SKM-1 treated with dmso at 0.1 percent for 144 hours (cell line): ENCODE results near the gene DLX5.
A peak's percentile ranks its signal among the peaks of the same experiment; 100 is the strongest.
"Not testable (repeated sequence)": the region's sequence is repeated elsewhere in the genome, so short reads cannot be mapped to it uniquely, and the experiment has no call there.

Experiments used
- DNase-seq: peaks from one replicate; lab custom pipeline; 2025; ENCODE audit not compliant: unreplicated experiment; lab: John Stamatoyannopoulos, UW

The DLX5 gene

DNA sequence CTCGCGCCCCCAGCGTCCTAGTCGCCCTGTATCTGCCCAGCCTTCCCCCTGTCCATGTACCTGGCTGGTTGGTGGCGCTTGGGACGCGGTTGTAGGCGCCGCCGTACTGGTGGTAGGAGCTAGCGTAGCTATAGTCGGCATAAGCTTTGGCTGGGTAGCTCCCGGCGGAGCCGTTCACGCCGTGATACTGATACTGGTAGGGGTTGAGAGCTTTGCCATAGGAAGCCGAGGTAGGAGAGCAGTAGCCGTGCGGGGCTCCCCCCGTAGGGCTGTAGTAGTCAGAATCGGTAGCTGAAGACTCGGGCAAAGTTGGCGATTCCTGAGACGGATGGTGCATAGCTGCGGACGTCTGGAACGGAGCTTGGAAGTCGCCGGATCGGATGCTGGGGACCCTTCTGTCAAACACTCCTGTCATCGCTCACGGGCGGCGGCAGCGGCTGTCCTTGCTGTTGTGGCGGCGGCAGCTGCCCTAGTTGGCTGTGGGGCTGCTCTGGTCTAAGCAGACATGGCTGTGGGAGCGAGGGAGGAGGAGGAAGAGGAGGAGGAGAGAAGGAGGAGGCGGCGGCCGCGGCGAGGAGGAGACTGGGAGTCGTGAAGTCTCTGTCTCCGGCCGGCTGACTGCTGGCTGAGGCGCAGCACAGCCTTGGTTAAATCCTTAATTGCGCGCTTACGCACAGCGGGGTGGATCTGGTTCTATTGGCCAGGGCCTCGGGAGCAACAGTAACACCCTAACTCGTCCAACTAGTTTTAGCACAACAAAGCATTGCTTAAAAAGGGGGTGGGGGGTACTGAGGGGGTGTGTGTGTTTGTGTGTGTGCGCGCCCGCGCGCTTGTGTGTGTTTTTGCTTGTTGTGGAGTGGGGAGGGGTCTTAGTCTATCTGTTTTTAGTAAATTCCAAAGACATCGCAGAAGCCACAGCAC, at the start of gene DLX5:
Gene DLX5, minus strand, starts transcription at position 623 of the 921 bp plus-strand sequence. Its CDS starts 208 bp downstream, at position 415.
- DNase-seq, result no peak

DNA sequence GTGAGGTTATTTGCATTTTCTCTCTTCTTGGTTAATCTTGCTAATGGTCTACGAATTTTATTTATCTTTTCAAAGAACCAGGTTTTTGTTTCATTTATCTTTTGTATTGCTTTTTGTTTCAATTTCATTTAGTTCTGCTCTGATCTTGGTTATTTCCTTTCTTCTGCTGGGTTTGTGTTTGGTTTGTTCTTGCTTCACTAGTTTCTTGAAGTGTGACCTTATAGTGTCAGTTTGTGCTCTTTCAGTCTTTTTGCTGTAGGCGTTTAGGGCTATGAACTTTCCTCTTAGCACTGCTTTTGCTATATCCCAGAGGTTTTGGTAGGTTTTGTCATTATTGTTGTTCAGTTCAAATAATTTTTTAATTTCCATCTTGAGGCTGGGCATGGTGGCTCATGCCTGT, 47.4 kb upstream of the DLX5 start:
- not testable (repeated sequence) for DNase-seq

DNA sequence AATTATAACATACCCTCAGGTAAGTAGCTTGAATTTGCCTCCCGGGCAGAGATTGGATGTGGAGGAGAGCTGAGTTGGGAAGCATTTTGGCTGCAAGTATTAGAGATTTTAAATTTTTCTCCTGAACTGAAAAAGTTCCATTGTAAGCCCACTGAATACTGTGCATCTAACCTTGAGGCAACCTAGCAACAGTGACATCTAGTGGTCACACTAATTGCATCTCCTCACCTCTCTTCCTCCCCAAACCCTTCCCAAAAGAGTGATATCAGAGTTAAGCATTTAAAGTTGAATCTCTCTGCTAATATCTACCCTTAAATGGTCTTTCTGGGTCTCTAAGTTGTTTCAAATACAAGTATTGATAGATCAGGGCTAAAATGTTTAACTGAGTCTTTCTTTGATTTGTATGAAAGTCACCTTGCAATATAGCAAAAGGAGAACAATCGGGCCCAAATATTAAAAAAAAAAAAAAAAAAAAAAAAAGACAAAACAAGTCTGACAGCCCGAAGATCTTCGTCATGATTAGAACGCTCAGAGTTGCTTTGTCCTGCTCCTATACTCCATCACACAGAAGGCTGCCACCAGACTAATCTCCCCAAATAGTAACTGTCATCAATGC, 40.4 kb upstream of the DLX5 start:
- DNase-seq, result peak; percentile 29

DNA sequence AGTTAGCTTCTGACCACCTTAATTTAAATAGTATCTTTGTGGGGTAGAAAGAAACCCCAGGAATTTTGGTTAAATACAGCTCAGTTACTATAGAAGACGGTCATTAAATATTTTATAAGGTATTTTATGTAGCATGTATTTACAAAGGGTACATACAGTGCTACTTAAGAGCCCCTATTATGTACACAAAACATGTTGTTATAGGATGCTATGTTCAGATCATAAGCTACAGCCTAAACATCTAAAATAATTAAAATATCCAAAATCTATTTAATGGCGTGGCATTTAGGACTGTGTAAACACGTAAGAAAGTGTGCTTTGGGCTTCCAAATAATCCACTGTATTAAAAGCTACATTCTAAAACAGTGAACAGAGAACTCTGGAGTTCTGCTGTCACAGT, 39.4 kb upstream of the DLX5 start:
- no peak for DNase-seq

DNA sequence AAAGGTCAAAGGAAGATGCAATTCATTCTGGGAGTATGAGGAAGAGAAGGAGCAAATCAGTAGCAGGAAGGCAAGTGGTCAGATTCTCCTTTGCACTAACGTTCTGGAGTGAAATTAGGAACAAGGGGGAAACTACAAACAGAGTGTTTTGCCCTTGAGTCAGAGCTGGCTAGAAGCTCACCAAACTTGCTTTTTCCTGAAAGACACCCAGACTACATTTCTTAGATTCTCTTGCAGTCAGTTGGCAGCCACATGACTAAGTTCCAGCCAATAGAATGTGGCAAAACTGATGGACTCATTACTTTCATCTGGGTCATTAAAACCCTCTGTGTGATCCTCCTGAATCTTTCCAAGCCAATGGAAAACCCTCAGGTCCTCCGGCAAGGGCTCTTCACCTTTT, 18.6 kb upstream of the DLX5 start:
- DNase-seq, result no peak

GRCh38 chr7:97039374-97040065, 14.9 kb upstream of the DLX5 start:
- DNase-seq, result no peak

DNA sequence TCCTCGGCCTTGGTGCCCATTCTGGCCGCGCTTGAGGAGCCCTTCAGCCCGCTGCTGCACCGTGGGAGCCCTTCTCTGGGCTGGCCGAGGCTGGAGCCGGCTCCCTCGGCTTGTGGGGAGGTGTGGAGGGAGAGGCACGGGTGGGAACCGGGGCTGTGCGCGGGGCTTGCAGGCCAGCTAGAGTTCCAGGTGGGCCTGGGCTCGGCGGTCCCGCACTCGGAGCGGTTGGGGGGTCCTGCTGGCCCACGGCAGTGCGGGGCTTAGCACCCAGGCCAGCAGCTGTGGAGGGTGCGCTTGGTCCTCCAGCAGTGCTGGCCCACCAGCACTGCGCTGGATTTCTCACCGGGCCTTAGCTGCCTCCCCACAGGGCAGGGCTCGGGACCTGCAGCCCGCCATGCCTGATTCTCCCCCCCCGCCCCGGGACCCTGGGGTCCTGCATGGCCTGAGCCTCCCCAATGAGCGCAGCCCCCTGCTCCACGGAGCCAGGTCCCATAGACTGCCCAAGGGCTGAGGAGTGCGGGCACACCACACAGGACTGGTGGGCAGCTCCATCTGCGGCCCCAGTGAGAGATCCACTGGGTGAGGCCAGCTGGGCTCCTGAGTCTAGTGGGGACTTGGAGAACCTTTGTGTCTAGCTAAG, 9.7 kb upstream of the DLX5 start:
- DNase-seq, result not testable (repeated sequence)

DNA sequence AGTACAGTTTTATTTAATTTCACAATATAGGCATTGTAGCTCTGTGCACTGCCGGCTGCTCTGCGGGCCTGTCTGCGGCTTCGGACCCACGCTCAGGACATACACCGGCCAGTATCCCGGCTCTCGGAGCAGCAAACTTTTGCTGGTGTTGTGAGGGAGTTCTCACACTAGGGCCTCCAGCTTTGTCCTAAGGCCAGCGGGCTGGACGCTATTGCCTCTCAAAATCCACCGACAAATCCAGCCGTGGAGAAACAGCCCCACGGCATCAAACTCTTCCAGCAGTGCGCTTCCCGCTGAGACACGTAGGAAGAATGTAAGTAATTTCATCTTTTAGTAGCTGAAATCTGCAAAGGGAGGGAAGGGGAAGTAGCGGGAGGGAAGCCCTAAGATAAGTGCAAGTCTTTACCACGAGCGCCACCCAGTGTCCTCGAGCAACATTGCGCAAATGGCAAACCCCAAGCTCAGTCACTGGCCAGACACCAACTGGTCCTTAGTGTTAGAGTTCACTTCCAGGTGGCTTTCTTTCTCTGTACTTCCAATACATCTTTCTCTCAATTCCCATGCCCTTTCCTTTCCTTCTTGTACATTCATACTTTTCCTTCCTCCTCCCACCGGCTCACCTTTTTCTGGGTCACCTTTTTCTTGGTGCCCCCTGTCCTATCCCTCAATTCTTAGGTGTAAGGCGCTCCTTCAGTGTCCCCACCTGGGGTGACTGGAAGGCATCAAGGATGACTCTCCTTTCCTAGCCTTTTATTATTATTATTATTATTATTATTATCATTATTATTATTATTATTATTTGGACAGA, 3.0 kb upstream of the DLX5 start:
- DNase-seq, result peak; percentile 85

DNA sequence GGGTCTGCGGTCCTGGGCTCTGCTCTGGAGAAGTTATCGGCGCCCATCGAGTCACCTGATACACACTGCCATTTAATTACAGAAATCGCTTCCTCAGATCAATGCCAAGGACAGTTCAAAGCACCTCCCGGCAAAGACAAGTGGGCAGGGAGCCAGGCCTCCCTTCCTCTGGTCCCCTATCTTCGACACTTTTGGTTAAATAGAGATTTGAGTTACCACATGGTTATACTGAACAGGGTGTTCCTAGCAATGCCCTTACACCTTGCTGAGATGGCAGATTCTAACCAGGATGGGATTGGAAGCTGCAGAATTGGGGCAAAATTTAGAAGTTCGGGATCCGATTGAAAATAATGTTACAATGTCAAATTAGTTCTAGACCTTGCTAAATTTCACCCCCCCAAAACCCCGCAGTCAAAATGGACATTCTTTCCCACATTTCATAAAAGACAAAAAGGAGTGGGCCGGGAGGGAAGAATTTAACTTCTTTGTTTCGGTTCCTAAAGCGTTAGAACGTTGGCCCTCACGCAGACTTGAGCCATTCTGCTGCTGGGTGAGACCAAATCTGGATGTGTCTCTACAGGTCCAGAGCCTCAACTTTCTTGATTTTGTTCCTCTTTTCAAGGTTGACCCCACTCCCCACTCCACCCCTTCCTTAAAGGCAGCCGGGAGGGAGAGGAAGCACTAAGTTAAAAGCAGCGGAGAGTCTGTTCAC, 2.2 kb upstream of the DLX5 start:
- peak; percentile 68 for DNase-seq

DNA sequence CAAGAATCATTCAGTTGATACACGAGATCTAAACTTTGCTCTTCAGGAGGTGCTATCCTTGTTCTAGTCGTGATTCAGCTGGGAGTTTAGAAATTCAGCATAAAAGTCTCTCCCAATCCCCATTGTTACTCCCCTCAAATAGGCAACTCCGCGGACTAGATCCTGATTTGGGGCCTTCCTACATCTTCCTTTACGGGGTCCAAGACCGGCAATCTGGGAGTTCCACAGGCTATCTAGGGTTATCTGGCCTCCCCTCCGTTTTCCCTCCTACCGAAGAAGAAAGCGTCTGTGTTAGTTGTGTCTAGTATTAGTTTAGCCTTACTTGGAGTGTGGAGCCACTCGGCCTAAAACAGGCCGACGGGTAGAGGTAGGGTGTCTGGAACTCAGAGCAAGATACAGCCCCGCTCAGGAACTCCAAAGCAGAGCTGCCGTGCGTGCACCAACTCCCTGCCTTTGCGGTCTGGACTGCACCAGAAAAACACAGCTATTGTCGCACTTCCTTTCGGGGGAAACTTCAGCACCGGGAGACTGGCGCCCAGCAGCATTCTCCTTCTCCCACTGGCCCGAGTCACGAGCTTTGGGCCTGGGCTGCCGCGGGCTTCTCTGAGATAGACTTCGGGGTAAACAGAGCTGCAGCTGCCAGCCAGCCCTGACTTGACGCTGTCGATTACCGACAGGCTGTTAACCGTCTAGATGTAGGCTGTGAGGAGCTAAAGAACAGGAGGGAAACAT, 1.5 kb upstream of the DLX5 start:
- no peak for DNase-seq

DNA sequence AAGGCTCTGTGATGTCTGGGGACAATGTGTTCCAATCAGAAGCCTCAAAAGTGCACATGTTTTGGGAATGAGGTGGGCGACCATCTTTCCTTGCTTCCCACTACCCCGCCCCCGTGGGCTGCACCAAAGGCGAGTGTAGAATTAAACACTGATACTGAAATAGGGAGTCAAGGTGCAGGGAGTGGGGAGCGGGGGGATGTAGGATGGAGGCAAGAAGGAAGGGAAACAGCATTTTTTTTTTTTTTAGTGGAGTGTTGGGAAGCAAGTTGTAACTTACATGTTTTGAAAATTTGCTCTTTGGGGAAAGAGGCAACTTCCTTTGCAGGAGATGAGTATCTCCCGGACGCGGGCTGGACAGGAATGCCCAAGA, 484 bp upstream of the DLX5 start:
- DNase-seq, result no peak

- DNase-seq, result no peak
Observed at GRCh38 chr7:97022491-97023306, 1.9 kb downstream of the DLX5 start.

GRCh38 chr7:97021747-97022490, 2.7 kb downstream of the DLX5 start:
- DNase-seq, result no peak

DNA sequence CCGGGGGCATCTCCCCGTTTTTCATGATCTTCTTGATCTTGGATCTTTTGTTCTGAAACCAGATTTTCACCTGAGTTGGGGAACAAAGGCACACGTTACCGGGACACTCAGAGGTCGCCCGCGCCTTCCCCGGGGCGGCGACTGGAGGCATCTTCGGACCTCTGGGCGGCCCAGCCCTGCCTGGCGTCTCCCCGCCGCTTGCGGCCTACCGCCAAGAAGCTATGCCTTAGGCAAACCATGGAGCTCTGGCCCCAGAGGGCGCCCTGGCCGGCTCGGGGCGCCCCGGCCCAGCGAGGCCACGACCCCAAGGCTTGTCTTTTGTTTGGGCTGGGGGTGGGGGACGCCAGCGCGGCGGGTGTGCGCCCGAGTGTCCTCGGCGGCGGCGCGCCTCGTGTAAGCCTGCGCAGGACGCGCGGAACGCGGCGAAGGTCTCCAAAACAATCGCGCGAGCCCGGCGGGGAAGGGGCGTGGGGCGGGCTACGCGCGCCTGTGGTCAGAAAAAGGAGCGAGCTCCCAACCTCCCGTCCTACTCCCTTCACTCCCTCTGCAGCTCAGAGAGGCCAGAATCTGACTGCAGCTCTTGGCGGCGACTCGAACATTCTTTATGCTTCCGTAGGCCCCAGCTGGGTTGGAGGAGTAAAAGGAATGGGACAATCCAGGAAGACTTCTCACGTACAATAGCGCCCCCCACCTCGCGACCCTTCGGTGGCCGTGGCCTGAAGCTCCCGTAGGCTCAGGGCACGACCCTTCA, 3.5 kb downstream of the DLX5 start:
- DNase-seq, result no peak

DNA sequence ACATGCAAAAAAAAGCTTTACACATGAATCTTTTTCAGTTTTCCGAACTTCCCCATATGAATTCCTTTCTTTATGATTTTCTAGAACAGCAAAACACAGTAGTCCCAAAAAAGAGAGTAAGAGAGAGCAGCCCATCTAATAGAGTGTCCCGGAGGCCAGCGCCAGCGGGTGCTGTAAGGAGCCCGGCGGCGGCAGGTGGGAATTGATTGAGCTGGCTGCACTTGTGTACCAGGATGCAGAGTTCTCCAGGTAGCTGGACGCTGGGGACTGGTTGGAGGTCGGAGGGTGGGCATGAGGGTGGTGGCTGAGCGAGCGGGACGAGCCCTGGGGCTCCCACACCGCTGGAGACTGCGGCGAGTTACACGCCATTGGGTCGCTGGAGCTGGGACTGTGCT, 4.0 kb downstream of the DLX5 start:
- DNase-seq, result no peak

GRCh38 chr7:97019710-97020225, 4.9 kb downstream of the DLX5 start:
- no peak for DNase-seq
